GM20000 (cell line): Measurements from ENCODE around the gene GNG7.
"Not testable (repeated sequence)": the region's sequence is repeated elsewhere in the genome, so short reads cannot be mapped to it uniquely, and the experiment has no call there.

Experiments used
- DNase-seq: peaks from one replicate; pipeline ENCODE4 v3.0.0; 2012; ENCODE audit warnings: low spot score
- CTCF ChIP-seq: IDR thresholded peaks from 2 replicates; pipeline ENCODE4 v1.5.1; 2012; ENCODE audit warnings: mild to moderate bottlenecking, control low read depth; ENCODE audit errors: extremely low read depth, missing control alignments

Gene GNG7

DNA sequence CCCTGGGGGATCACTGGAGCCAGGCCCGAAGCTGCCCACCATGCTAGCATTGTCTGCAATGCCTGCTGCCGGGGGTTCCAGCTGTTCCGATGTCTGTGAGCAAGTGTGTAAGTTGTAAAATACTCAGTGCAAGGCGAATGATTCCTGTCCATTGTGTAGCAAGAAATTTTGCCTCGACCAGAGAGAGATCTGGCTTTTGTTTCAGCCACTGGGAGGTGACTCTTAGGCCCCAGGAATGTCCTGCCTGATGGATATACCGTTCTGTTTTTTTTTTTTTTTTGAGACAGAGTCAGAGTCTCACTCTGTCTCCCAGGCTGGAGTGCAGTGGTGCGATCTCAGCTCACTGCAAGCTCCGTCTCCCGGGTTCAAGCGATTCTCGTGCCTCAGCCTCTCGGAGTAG lies 233.9 kb downstream of the GNG7 start:
- no peak for TF ChIP-seq CTCF
- no peak for DNase-seq

- TF ChIP-seq CTCF, result no peak
- no peak for DNase-seq
These were observed 238.1 kb downstream of the GNG7 start for GRCh38 chr19:2464389-2464788.

DNA sequence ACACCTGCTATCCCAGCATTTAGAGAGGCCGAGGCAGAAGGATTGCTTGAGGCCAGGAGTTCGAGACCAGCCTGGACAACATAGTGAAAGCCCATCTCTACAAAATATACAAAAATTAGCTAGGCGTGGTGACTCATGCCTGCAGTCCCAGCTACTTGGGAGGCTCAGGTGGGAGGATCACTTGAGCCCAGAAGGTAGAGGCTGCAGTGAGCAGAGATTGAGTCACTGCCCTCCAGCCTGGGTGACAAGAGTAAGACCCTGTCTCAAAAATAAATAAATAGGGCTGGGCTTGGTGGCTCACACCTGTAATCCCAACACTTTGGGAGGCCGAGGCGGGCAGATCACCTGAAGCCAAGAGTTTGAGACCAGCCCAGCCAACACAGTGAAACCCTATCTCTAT lies 238.8 kb downstream of the GNG7 start:
- DNase-seq, result not testable (repeated sequence)

- TF ChIP-seq CTCF, result no peak
- DNase-seq, result no peak
These were observed 239.7 kb downstream of the GNG7 start for GRCh38 chr19:2462635-2463421.

DNA sequence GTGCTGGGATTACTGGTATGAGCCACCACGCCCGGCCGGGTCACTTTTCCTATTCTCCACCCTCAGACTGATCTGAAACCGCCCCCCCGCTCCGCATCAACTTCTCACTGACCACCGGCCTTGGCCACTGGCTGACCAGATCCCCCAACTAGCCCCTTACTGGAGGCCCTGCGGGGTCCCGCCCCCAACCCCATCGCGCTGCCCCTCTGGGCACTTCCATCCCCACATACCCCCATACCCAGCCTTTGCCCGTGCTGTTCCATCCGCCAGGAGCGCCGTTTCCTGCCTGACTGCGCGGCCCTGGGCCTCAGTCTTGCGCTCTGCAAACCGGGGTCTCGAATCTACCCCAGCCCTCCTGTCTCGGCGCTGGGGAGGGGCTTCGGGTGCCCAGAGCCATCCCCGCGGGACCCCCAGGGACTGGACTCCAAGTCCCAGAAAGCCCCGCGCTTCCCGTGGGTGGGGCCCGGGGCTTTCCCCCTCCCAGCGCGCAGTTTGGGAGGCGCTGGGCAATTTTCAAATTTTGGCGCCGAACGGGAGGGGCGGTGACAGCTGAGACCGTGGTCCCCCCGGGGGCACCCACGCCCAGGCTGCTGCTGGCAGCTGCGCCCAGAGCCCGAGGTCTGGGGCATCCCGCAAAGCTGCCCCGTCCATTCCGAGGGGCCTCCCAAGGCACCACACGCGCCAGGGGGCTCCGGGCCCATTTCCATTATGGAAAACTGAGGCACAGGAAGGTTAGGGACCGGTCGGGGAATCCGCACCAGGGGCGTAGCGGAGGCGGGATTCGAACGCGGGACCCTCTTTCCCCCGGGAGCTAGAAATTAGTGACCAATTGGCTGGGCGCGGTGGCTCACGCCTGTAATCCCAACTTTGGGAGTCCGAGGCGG lies 240.5 kb downstream of the GNG7 start:
- DNase-seq, result peak; percentile 90
- TF ChIP-seq CTCF, result no peak
